Stimulated activated CD4-positive, alpha-beta T cell treated with anti-CD3 and anti-CD28 coated beads, TNF-alpha, amount 100 ng/mL, for 24 hours (primary cell): Measurements from ENCODE around the gene MERTK.
"Not testable (repeated sequence)": the region's sequence is repeated elsewhere in the genome, so short reads cannot be mapped to it uniquely, and the experiment has no call there.

ENCODE experiments used
- DNase-seq, 3 experiments: peaks; one replicate each; pipeline ENCODE4 v3.0.0-alpha.2; 2020; ENCODE audit warnings: low read depth in 3 of 3

The MERTK gene

GRCh38 chr2:112041460-112041859 lies 143.1 kb downstream of the MERTK start:
- not testable (repeated sequence) for DNase-seq

- DNase-seq: no peak
Observed at GRCh38 chr2:112045446-112046014, 147.1 kb downstream of the MERTK start.

GRCh38 chr2:112046231-112046630 lies 147.8 kb downstream of the MERTK start:
- no peak for DNase-seq

- no peak for DNase-seq
Observed at GRCh38 chr2:112047537-112048235, 149.3 kb downstream of the MERTK start.

GRCh38 chr2:112048236-112048592 lies 149.8 kb downstream of the MERTK start:
- DNase-seq: no peak

- no peak for DNase-seq
Observed at GRCh38 chr2:112048887-112049286, 150.5 kb downstream of the MERTK start.

- DNase-seq: no peak
Observed at GRCh38 chr2:112050316-112050715, 151.9 kb downstream of the MERTK start.

GRCh38 chr2:112053917-112054846 lies 155.8 kb downstream of the MERTK start:
- peak; percentile 93 to 99 (median 95) for DNase-seq

- peak; percentile 90 to 98 (median 95) for DNase-seq
Observed at GRCh38 chr2:112054847-112055729, 156.7 kb downstream of the MERTK start, which contains the start of gene TMEM87B. TMEM87B (plus strand) TSS chr2:112055269; CDS start chr2:112055592, 323 bp downstream.

GRCh38 chr2:112055730-112056625 lies 157.6 kb downstream of the MERTK start:
- DNase-seq: peak in 2 of 3 experiments; percentile 8 to 35

- DNase-seq: no peak
Observed at GRCh38 chr2:112056626-112056987, 158.2 kb downstream of the MERTK start.

- DNase-seq: no peak
Observed at GRCh38 chr2:112059671-112060070, 161.3 kb downstream of the MERTK start.

- DNase-seq: no peak
Observed at GRCh38 chr2:112061299-112061698, 162.9 kb downstream of the MERTK start.

- DNase-seq: peak in 1 of 3 experiments; percentile 7
Observed at GRCh38 chr2:112061840-112062239, 163.4 kb downstream of the MERTK start.

- DNase-seq: no peak
Observed at GRCh38 chr2:112062894-112063293, 164.5 kb downstream of the MERTK start.

- DNase-seq: no peak
Observed at GRCh38 chr2:112065486-112065885, 167.1 kb downstream of the MERTK start.

- DNase-seq: no peak
Observed at GRCh38 chr2:112065966-112066365, 167.6 kb downstream of the MERTK start.

GRCh38 chr2:112069794-112070193 lies 171.4 kb downstream of the MERTK start:
- DNase-seq: not testable (repeated sequence)

- no peak for DNase-seq
Observed at GRCh38 chr2:112073875-112074274, 175.5 kb downstream of the MERTK start.

- DNase-seq: no peak
Observed at GRCh38 chr2:112074506-112074905, 176.1 kb downstream of the MERTK start.
